Nephron (organoid): ENCODE results near the gene TAP2.

Experiments used
- H3K27ac Mint-ChIP-seq, 3 experiments: 2 replicates each; pipeline ENCODE4 v1.8.0; 2020; ENCODE audit warnings: mixed read lengths in 3 of 3, mild to moderate bottlenecking in 2 of 3, moderate library complexity in 1 of 3
- H3K27me3 Mint-ChIP-seq: 2 replicates; pipeline ENCODE4 v1.8.0; 2021; ENCODE audit warnings: low read depth, mild to moderate bottlenecking, moderate library complexity, mixed read lengths
- H3K36me3 Mint-ChIP-seq: 2 replicates; pipeline ENCODE4 v1.8.0; 2020; ENCODE audit warnings: low read depth, mixed read lengths
- H3K4me1 Mint-ChIP-seq: 2 replicates; pipeline ENCODE4 v1.8.0; 2020; ENCODE audit warnings: mixed read lengths
- H3K4me3 Mint-ChIP-seq, 3 experiments: 2 replicates each; pipeline ENCODE4 v1.8.0; 2020; ENCODE audit warnings: mild to moderate bottlenecking in 3 of 3, mixed read lengths in 3 of 3, moderate library complexity in 2 of 3
- H3K9me3 Mint-ChIP-seq: 2 replicates; pipeline ENCODE4 v1.8.0; 2020; ENCODE audit warnings: mixed read lengths
- CTCF ChIP-seq, 3 experiments: fragments of 200-600 bp; sonication (generic); IDR thresholded peaks; one replicate each; pipeline ENCODE4 v1.5.0; 2021; ENCODE audit warnings: antibody characterized with exemption in 3 of 3; ENCODE audit not compliant: unreplicated experiment in 3 of 3

The TAP2 gene

GRCh38 chr6:32835167-32835893 is 3.2 kb downstream of the TAP2 start:
- Mint-ChIP-seq H3K36me3 (no peaks in the 10 kb centered on the region), H3K27ac (no peak overlapping the region), H3K9me3 (no peaks in the 10 kb centered on the region), H3K27me3 (peaks cover 27% of the 10 kb centered on the region), H3K4me1 (peaks cover 10% of the 10 kb centered on the region), H3K4me3 (peak overlapping the region; percentile 26 to 48 (median 29))
- no peak for TF ChIP-seq CTCF (IDR thresholded peaks at IDR 0.05; ENCODE audit: unreplicated experiment in 3 of 3)

GRCh38 chr6:32833664-32834063 is 4.9 kb downstream of the TAP2 start:
- H3K4me3 Mint-ChIP-seq = no peak overlapping the region
- no peak overlapping the region for H3K27ac Mint-ChIP-seq
- H3K9me3 Mint-ChIP-seq = no peaks in the 10 kb centered on the region
- H3K4me1 Mint-ChIP-seq = peaks cover 10% of the 10 kb centered on the region
- peaks cover 27% of the 10 kb centered on the region for H3K27me3 Mint-ChIP-seq
- H3K36me3 Mint-ChIP-seq = no peaks in the 10 kb centered on the region
- TF ChIP-seq CTCF (IDR thresholded peaks at IDR 0.05; ENCODE audit: unreplicated experiment in 3 of 3) = no peak

GRCh38 chr6:32832535-32832934 is 6.0 kb downstream of the TAP2 start:
- Mint-ChIP-seq H3K9me3 (no peaks in the 10 kb centered on the region), H3K4me1 (peaks cover 10% of the 10 kb centered on the region), H3K4me3 (no peak overlapping the region), H3K36me3 (no peaks in the 10 kb centered on the region), H3K27me3 (peaks cover 27% of the 10 kb centered on the region), H3K27ac (no peak overlapping the region)
- TF ChIP-seq CTCF (IDR thresholded peaks at IDR 0.05; ENCODE audit: unreplicated experiment in 3 of 3) = no peak

GRCh38 chr6:32830936-32831335 is 7.6 kb downstream of the TAP2 start:
- H3K4me3 Mint-ChIP-seq = no peak overlapping the region
- H3K36me3 Mint-ChIP-seq = no peaks in the 10 kb centered on the region
- no peaks in the 10 kb centered on the region for H3K9me3 Mint-ChIP-seq
- H3K27me3 Mint-ChIP-seq = peaks cover 24% of the 10 kb centered on the region
- H3K4me1 Mint-ChIP-seq = no peaks in the 10 kb centered on the region
- H3K27ac Mint-ChIP-seq = no peak overlapping the region
- TF ChIP-seq CTCF (IDR thresholded peaks at IDR 0.05; ENCODE audit: unreplicated experiment in 3 of 3) = no peak

GRCh38 chr6:32830017-32830416 is 8.5 kb downstream of the TAP2 start:
- TF ChIP-seq CTCF (IDR thresholded peaks at IDR 0.05; ENCODE audit: unreplicated experiment in 3 of 3) = no peak
- no peaks in the 10 kb centered on the region for H3K36me3 Mint-ChIP-seq

GRCh38 chr6:32829495-32829894 is 9.0 kb downstream of the TAP2 start:
- Mint-ChIP-seq H3K9me3 (no peaks in the 10 kb centered on the region), H3K4me1 (no peaks in the 10 kb centered on the region), H3K27me3 (peaks cover 18% of the 10 kb centered on the region), H3K4me3 (no peak overlapping the region), H3K36me3 (no peaks in the 10 kb centered on the region), H3K27ac (no peak overlapping the region)
- no peak for TF ChIP-seq CTCF (IDR thresholded peaks at IDR 0.05; ENCODE audit: unreplicated experiment in 3 of 3)

More at GRCh38 chr6:32830017-32830416, 8.5 kb downstream of the TAP2 start:
- H3K4me3 Mint-ChIP-seq = no peak overlapping the region
- no peak overlapping the region for H3K27ac Mint-ChIP-seq
- peaks cover 18% of the 10 kb centered on the region for H3K27me3 Mint-ChIP-seq
- H3K4me1 Mint-ChIP-seq = no peaks in the 10 kb centered on the region
- no peaks in the 10 kb centered on the region for H3K9me3 Mint-ChIP-seq
